GM12874 (cell line): Measurements from ENCODE around the gene CFAP53.

ENCODE experiments used
- TF ChIP-seq, protein P1 (sequence below): IDR thresholded peaks from 2 replicates; pipeline ENCODE4 v1.5.1; 2011; ENCODE audit warnings: low read depth, mild to moderate bottlenecking, control low read depth, low read length, moderate library complexity; ENCODE audit not compliant: insufficient read depth

Gene CFAP53

DNA sequence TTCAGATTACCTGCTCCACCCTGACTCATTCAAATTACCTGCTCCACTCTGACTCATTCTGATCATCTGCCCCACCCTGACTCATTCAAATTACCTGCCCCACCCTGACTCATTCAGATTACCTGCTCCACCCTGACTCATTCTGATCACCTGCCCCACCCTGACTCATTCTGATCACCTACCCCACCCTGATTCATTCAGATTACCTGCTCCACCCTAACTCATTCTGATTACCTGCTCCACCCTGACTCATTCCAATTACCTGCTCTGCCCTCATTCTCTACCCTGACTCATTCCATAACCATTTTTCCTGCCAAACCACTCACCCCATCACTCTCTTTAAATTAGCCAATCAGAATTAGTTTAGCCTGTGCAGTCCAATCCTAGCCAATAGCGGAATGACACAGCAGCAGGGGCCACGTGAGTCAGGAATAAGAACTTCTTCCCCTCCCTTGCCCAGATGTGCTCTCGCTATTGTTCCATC is 26.2 kb downstream of the CFAP53 start:
- TF ChIP-seq, protein P1, sequence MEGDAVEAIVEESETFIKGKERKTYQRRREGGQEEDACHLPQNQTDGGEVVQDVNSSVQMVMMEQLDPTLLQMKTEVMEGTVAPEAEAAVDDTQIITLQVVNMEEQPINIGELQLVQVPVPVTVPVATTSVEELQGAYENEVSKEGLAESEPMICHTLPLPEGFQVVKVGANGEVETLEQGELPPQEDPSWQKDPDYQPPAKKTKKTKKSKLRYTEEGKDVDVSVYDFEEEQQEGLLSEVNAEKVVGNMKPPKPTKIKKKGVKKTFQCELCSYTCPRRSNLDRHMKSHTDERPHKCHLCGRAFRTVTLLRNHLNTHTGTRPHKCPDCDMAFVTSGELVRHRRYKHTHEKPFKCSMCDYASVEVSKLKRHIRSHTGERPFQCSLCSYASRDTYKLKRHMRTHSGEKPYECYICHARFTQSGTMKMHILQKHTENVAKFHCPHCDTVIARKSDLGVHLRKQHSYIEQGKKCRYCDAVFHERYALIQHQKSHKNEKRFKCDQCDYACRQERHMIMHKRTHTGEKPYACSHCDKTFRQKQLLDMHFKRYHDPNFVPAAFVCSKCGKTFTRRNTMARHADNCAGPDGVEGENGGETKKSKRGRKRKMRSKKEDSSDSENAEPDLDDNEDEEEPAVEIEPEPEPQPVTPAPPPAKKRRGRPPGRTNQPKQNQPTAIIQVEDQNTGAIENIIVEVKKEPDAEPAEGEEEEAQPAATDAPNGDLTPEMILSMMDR: no peak

DNA sequence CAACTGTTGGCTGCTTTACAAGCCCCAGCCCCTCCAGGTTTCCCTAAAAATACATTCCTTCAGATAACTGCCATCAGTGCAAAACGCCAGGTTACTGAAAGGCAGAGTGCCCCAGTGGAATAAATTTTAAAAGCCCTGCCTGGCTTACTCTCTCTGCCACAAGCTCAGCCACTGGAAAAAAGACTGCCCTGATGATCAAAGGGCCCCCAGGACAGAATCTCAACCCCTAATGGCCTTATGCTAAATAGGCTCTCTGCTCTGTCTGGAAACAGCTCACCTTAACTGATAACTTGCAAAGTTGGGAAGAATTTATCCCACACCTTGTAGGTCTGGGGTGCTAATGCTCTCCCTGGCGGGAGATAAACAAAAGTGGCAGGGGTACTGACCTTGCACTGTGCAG is 33.9 kb downstream of the CFAP53 start:
- TF ChIP-seq, protein P1: no peak

DNA sequence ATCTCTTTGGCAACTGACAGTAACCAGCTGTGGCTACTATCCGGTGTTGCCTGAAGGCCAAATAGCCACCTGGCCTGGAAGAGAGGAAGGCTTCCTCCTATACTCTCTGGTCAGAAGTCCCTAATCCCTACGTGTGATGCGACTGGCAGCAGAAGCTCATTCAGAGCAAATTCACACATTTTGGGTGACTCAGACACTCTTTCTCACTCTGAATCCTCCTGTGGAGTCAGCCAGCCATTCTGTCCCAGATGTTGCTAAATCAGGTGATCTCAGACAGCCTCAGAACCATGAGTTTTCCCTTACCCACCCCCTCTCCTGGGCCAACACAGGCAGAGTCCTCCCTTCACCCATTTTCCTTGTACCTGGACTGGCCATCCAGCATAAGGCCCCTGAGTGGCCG is 34.7 kb downstream of the CFAP53 start:
- TF ChIP-seq, protein P1: no peak

DNA sequence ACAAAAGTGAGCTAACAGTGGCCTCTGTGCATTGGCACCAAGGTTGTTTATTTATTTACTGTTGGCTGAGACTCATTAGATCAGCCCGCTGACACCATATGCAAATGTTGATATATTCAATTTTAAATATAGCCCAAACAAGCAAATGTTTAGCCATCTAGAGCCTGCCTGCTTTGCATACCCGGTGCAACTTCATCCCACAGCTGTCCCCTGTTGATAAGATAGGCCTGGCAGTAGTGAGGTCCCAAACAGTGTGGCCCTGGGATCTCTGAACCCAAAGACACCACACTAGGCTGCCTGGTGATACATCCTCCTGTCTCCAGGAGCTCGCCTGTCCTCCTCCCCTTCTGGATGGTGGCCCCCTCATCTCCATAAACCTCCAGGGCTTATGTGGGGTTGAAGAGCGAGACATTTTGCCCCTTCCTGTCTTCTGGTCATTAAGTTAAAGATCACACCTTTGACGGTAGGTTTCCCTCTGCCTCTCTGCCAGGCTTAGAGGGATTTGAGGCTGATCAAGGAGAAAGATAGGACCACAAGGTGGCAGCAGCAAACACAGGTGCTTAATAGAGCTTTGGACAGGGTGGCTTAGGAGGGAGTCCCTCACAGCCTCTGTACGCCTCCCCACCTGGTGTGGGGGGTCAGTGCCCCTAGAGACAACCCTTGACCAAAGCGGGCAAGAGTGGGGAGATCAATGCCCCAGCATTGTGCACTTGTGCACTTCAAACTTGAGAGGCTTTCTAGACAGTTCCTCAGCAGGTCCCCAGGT is 47.7 kb downstream of the CFAP53 start:
- TF ChIP-seq, protein P1: peak; percentile 46

DNA sequence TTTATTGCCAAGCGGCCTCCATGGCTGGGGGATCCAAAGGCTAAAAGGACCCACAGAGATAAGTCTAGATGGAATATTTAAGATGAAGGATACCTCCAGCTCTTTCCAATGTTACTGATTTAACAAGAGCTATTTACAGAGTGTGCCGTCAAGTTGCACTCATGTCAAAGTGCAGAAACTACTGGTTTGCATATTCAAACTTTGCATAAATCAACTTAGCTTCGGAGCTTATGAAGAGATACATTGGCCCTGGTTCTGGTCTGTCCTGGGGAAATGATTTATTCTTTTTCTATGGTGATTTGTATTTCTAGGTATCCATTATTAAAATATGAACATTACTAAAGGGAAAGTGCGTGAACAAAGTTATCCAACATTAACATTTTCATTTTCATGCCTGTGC is 57.0 kb downstream of the CFAP53 start:
- TF ChIP-seq, protein P1: no peak

DNA sequence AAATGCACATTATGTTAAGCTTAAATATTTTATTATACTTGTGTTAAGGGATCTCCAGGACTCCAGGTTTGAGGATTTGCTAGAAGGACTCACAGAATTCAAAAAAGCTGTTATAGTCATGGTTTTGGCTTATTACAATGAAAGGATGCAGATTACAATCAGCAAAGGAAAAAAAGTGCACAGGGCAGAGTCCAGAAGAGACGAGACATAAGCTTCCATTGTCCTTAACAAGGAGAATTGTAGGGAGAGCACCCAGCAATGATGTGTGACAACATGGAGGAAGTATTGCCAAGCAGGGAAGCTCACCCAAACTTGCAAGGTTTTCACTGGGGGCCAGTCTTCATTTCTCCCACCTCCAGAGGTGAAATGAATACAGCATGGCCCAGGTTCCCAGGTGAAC is 58.6 kb downstream of the CFAP53 start:
- TF ChIP-seq, protein P1: no peak

DNA sequence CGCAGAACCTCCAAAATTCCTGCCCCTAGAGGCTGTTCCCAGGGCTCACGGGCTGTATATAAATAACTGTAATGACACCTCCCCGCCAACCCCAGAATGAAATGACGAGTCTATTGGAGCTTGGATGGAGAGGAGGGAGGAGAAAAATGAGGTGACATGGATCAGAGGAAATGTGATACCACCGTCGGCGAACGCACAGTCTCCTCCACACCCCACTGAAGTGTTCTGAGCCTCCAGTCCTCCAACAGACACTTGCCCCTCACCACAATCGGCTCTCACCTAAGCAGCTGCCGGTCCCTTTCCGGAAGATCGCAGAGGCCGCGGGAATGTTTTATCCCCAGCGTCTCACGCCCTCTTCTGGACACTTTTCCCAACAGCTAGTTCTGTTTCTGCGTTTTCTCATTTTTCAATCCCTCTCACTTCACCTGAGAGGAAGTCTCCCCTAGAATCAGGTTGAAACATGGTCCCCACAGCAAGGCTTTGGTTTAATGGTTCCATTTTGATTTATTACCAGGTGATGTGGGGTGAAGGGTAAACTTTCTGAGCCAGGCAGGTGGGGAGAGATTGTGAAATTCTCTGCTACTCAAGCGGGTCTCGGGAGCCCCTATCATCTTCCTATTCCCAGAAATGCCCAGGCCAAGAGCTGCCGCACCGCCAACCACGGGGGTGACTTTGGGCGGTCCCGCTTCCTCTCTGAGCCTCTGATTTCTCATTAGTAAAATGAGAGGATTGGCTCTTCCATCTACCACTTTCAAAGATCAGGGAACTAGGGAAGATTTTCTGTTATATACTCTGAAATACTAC is 62.3 kb downstream of the CFAP53 start:
- TF ChIP-seq, protein P1: peak; percentile 50
